ENCODE results near the gene MAPKAP1. TPM values are rescaled to one million over a fixed set of nuclear protein-coding genes. Genes with fewer than 3 reads are reported as not detected.

The MAPKAP1 gene
- total and polyA plus RNA-seq, 2 experiments from 2014 or later: 68.4 to 98.5 TPM

Small RNAs within 50 kb of the gene (small RNA-seq; reads per million reads assigned to genes)
- gene RF00017 (ENCODE audit: low replicate concordance): not detected

Other genes with a start within 250 kb of the MAPKAP1 start
- 50.5 and 83.1 TPM in 2 replicates for gene PBX3, start 40.2 kb upstream of the MAPKAP1 start, total RNA-seq (2014; rRNA removed; shearing (Covaris generic))
- 24.5 and 28.9 TPM in 2 replicates for gene PBX3, start 40.2 kb upstream of the MAPKAP1 start, polyA plus RNA-seq (2016; fragmentation: Nextera tagmentation; extraction: Ambion mirVana)

Data from GM23338 (cell line).